Measurements from ENCODE around the gene TTC12. TPM values are rescaled to one million over a fixed set of nuclear protein-coding genes. Genes with fewer than 3 reads are reported as not detected.

TTC12 gene
- total and polyA plus RNA-seq, 7 donors = 2.5 to 7.7 (median 3.9) TPM

DNA sequence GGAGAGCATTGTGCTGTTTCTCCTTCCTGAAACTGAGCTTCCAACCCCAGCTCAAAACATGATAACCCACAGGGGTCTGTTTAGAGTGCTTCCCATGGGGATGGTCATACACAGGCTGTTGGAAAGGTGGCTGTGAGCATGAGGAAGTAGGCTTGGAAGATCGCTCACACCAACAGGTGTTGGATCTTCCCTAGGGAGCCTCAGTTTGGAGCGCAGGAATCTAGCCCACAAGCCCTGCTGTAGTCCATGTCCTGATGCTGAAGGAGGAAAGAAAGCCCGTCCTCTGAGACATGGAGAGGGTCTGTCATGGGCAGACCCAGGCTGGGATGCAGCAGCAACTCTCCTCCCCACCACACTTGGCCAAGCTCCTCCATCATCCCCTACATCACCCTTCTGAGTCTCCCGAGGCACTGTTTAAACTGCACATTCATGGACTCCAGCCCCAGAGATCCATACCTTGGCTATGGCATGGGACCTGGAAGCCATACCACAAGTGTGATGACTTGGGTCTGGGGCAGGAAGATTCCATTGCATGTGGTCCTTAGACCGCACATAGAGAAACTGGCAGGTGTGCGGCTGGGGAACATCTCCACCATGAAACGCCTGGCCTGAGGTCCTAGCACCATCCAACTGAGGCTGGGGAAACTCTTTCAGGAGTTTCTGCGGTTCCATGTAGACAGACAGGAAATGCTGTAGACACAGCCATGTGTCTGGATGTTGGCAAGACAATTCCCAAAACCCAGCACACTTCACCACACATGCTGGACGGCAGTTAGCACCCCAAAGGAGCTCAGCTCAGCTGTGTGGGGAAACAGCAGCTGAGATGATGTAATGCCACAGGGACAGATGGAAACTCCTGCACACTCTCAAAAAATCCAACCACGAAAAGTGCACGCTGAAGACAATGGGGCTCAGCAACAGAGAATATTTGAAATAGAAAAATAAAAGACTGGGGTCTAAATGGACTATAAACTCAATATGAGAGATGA, 27.6 kb upstream of the TTC12 start:
- ATAC-seq = peak in 3 of 4 donors; percentile 34 to 56 (median 44)
- TF ChIP-seq, protein P1, sequence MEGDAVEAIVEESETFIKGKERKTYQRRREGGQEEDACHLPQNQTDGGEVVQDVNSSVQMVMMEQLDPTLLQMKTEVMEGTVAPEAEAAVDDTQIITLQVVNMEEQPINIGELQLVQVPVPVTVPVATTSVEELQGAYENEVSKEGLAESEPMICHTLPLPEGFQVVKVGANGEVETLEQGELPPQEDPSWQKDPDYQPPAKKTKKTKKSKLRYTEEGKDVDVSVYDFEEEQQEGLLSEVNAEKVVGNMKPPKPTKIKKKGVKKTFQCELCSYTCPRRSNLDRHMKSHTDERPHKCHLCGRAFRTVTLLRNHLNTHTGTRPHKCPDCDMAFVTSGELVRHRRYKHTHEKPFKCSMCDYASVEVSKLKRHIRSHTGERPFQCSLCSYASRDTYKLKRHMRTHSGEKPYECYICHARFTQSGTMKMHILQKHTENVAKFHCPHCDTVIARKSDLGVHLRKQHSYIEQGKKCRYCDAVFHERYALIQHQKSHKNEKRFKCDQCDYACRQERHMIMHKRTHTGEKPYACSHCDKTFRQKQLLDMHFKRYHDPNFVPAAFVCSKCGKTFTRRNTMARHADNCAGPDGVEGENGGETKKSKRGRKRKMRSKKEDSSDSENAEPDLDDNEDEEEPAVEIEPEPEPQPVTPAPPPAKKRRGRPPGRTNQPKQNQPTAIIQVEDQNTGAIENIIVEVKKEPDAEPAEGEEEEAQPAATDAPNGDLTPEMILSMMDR (IDR thresholded peaks at IDR 0.05) = no peak
- intact Hi-C loops (cut with DNase I) = loop anchor here (5.0 to 10.0 kb wide), 6 partner anchors 170 to 1065 kb away; partner anchors contain the start of gene NCAM1 (in 1 of the 2)
- H3K36me3 ChIP-seq (ENCODE audit: insufficient read depth in 1 of 2, low read depth in 1 of 2) = no peaks in the 10 kb centered on the region
- no peak overlapping the region for H3K27ac ChIP-seq
- H3K4me1 ChIP-seq = no peaks in the 10 kb centered on the region
- H3K9me3 ChIP-seq = no peaks in the 10 kb centered on the region
- peaks cover 0 to 8% (median 0%) of the 10 kb centered on the region in 3 donors for H3K27me3 ChIP-seq (ENCODE audit: insufficient read depth in 3 of 3, low read length in 2 of 3)
- 50 to 68% (median 54%) methylated on average over 11 of the region's 11 CpGs for whole genome bisulfite sequencing, 3 donors
- no peak overlapping the region for H3K4me3 ChIP-seq
- no peak for DNase-seq

- intact Hi-C loops (cut with DNase I) = loop anchor here (5.0 to 10.0 kb wide), 6 partner anchors 170 to 1066 kb away; partner anchors contain the start of gene NCAM1 (in 1 of the 2)
- Histone ChIP-seq H3K36me3 (ENCODE audit: insufficient read depth in 1 of 2, low read depth in 1 of 2) (no peaks in the 10 kb centered on the region), H3K4me1 (no peaks in the 10 kb centered on the region), H3K27me3 (ENCODE audit: insufficient read depth in 3 of 3, low read length in 2 of 3) (peaks cover 0 to 8% (median 0%) of the 10 kb centered on the region in 3 donors), H3K9me3 (no peaks in the 10 kb centered on the region), H3K4me3 (no peak overlapping the region), H3K27ac (no peak overlapping the region)
- DNase-seq (no peak), ATAC-seq (no peak)
- WGBS, 3 donors = 59 to 69% (median 60%) methylated on average over 3 of the region's 3 CpGs
- TF ChIP-seq, protein P1 (IDR thresholded peaks at IDR 0.05) = no peak
These were observed 26.6 kb upstream of the TTC12 start for GRCh38 chr11:113287801-113288200.

DNA sequence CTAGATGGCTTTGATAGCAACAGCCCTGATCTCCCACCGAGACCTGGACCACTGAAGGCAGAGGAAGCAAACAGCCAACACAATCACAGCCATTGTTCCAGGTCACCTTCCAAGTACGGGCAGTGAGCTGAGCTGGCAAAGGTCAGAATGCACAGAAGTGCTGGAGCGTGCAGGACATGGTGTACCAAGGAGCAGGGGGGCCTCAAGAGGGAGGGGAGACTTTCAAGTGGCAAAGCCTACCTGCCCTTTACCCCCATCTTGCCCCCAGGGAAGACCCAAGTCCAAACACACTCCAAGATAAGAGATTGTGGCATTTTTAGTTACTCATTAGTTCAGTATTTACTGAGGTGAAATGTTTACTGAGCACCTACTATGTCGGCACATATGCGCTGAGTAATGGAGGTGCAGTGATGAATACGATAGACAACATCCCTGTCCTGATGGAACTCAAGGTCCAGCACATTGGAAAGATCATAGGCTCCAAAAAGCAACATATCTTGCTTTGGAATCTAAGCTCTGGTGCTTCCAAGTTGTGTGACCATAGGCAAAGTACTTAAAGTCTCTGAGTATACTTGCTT, 26.0 kb upstream of the TTC12 start:
- WGBS, 3 donors = 79 to 88% (median 88%) methylated on average over 6 of the region's 6 CpGs
- H3K27me3 ChIP-seq (ENCODE audit: insufficient read depth in 3 of 3, low read length in 2 of 3) = peaks cover 0 to 8% (median 0%) of the 10 kb centered on the region in 3 donors
- DNase-seq = no peak
- H3K9me3 ChIP-seq = no peaks in the 10 kb centered on the region
- TF ChIP-seq, protein P1 (IDR thresholded peaks at IDR 0.05) = no peak
- H3K4me3 ChIP-seq = no peak overlapping the region
- no peaks in the 10 kb centered on the region for H3K36me3 ChIP-seq (ENCODE audit: insufficient read depth in 1 of 2, low read depth in 1 of 2)
- no peak for ATAC-seq
- no peaks in the 10 kb centered on the region for H3K4me1 ChIP-seq
- intact Hi-C loops (cut with DNase I) = loop anchor here (5.0 to 10.0 kb wide), 6 partner anchors 171 to 1066 kb away; partner anchors contain the start of gene NCAM1 (in 1 of the 2)
- no peak overlapping the region for H3K27ac ChIP-seq

DNA sequence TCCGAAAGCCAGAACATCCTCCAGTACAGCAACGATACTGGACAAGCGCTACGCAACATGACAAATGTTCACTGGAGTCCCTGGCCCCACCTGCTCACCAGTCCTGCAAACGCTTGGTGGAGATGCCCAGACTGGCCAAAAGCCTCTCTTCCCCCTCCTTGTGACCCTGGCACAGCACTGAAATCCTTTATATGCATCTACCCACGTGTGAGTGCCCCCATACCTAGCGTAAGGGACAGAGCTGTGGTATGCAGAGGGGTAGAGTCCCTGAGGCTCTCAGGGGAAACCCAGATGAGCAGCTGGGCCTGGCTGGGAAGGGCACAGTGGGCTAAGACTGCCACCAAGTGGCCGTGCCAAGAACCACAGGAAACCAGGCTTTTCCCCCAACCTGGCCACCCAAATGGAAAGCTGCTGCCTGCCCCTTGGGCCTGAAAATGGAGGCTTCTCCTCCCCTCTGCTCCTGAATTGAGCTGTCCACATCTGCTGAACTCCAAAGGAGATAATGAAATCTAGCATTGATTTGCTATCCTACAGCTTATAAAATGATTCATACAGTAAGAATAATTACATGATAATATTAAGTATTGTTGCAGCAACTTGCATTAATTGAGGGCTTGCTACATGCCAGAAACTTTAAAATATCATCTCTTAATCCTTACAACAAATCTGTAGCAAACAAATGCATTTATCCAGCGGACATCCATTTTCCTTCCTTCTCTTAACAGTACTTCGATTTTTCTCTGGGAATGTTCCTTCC, 24.8 kb upstream of the TTC12 start:
- intact Hi-C loops (cut with DNase I) = loop anchor here (1.0 to 10.0 kb wide), 8 partner anchors 172 to 1067 kb away; partner anchors contain the start of genes NCAM1 (in 1 of the 2) and PTS (in 1 of the 2)
- DNase-seq (peak; percentile 53 to 77), ATAC-seq (peak; percentile 86 to 94 (median 88))
- Histone ChIP-seq H3K36me3 (ENCODE audit: insufficient read depth in 1 of 2, low read depth in 1 of 2) (no peaks in the 10 kb centered on the region), H3K4me3 (no peak overlapping the region), H3K9me3 (no peaks in the 10 kb centered on the region), H3K27me3 (ENCODE audit: insufficient read depth in 3 of 3, low read length in 2 of 3) (peaks cover 0 to 4% (median 0%) of the 10 kb centered on the region in 3 donors), H3K27ac (no peak overlapping the region), H3K4me1 (no peaks in the 10 kb centered on the region)
- WGBS, 3 donors = 37 to 54% (median 48%) methylated on average over 10 of the region's 10 CpGs
- TF ChIP-seq, protein P1 (IDR thresholded peaks at IDR 0.05) = peak; percentile 89
